Heart left ventricle (tissue), 13 donors: Measurements from ENCODE around the gene MAPK14.

Source experiments
- POLR2A ChIP-seq, 2 donors: fragments of 450-650 bp; IDR thresholded peaks; one replicate each; pipeline ENCODE4 v1.6.1; 2017; ENCODE audit warnings: antibody characterized with exemption in 2 of 2, mild to moderate bottlenecking in 2 of 2, moderate library complexity in 2 of 2
- TF ChIP-seq, protein P1 (sequence below), 12 donors: fragments of 200-600 bp; sonication (generic) in 4 of 12; IDR thresholded peaks; one replicate each; pipeline versions ENCODE4 v1.5.0 to v1.8.0; 2018 to 2022; ENCODE audit warnings: antibody characterized with exemption in 12 of 12, mild to moderate bottlenecking in 5 of 12
- donor health status: ischemic (EF 13 %, LVEDD 7.1; RV severe dilation, severe dysfunction).
- donor health status: DM: no; HTN: yes; CAD: no.
- donor health status: DM: no; HTN: no; CAD: no.
- donor health status: ischemic (EF 25% LVEDD 6.9; RV normal size, moderate dysfunction).
- donor health status: ischemic (EF 25% LVEDD 5.7; RV mildly dilated, moderate dysfunction).
- donor health status: ischemic (EF 35%, LVEDD 5.7; RV mildly dilated, moderate dysfunction).
- donor health status: nonischemic (EF 11% LVEDD 7.7; RV severe dilation, severe dysfunction).
- donor health status: DM: yes; HTN: yes; CAD: no.
- donor health status: PGD.
- donor health status: ischemic (EF 29% LVEDD 5.4; RV normal size, mild dysfunction).
- donor health status: nonischemic (EF 23%, LVEDD 6.1; RV moderate dilation, normal function).

DNA sequence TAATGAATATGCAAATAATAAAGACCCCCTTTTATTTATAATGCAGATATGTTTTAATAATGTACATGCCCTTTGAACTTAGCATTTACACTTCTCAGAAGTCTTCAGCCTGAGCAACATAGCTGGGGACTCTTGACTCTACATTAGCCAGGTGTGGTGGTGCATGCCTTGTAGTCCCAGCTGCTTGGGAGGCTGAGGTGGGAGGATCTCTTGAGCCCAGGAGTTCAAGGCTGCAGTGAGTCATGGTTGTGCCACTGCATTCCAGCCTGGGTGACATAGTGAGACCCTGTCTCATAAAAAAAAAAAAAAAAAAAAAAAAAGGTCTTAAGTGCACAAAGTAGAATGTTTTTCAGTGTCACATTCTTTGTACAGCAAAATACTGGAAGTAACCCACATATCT is 85.4 kb downstream of the MAPK14 start:
- TF ChIP-seq POLR2A (IDR thresholded peaks at IDR 0.05), result no peak
- TF ChIP-seq, protein P1, sequence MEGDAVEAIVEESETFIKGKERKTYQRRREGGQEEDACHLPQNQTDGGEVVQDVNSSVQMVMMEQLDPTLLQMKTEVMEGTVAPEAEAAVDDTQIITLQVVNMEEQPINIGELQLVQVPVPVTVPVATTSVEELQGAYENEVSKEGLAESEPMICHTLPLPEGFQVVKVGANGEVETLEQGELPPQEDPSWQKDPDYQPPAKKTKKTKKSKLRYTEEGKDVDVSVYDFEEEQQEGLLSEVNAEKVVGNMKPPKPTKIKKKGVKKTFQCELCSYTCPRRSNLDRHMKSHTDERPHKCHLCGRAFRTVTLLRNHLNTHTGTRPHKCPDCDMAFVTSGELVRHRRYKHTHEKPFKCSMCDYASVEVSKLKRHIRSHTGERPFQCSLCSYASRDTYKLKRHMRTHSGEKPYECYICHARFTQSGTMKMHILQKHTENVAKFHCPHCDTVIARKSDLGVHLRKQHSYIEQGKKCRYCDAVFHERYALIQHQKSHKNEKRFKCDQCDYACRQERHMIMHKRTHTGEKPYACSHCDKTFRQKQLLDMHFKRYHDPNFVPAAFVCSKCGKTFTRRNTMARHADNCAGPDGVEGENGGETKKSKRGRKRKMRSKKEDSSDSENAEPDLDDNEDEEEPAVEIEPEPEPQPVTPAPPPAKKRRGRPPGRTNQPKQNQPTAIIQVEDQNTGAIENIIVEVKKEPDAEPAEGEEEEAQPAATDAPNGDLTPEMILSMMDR (IDR thresholded peaks at IDR 0.05), result no peak
